Fibroblast of the aortic adventitia (primary cell): Measurements from ENCODE around the gene FGD3. TPM values are rescaled to one million over a fixed set of nuclear protein-coding genes. Genes with fewer than 3 reads are reported as not detected.

Experiments
- DNase-seq: peaks from one replicate; pipeline ENCODE4 v3.0.0-alpha.2; 2010; ENCODE audit warnings: low read depth
- H3K4me3 ChIP-seq: 2 replicates; pipeline ENCODE4 v1.5.1; 2011; ENCODE audit warnings: low read depth, mild to moderate bottlenecking, control low read depth, low read length, moderate library complexity
- total RNA-seq: library from RNA; depleted of rRNA; stranded (reverse); fragments of >200 nt; gene quantifications from 2 replicates; pipeline ENCODE4 v1.2.3, GENCODE V29; 2012; ENCODE audit warnings: low replicate concordance
- TF ChIP-seq, protein P1 (sequence below): IDR thresholded peaks from 2 replicates; pipeline ENCODE4 v1.5.1; 2011; ENCODE audit warnings: mild to moderate bottlenecking, low read length, control low read depth, inconsistent platforms; ENCODE audit not compliant: insufficient read depth

Gene FGD3
- total RNA-seq, 1 donor = not detected

DNA sequence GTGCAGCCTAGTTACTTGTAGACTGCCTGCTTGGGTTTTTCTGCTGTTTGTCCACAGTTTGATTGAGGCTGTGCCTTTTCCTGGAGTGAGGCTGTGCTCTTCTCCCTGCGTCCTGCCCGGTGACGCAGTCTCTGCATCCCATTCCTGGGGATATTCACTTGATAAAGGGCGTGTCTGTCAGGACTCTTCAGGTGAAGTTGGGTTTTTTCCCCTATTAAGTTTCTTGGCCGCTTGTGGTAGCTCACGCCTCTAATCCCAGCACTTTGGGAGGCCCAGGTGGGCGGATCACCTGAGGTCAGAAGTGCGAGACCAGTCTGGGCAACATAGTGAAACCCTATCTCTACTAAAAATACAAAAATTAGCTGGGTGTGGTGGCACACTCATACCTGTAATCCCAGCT lies 61.1 kb downstream of the FGD3 start:
- no peak for DNase-seq
- no peak overlapping the region for H3K4me3 ChIP-seq
- TF ChIP-seq, protein P1, sequence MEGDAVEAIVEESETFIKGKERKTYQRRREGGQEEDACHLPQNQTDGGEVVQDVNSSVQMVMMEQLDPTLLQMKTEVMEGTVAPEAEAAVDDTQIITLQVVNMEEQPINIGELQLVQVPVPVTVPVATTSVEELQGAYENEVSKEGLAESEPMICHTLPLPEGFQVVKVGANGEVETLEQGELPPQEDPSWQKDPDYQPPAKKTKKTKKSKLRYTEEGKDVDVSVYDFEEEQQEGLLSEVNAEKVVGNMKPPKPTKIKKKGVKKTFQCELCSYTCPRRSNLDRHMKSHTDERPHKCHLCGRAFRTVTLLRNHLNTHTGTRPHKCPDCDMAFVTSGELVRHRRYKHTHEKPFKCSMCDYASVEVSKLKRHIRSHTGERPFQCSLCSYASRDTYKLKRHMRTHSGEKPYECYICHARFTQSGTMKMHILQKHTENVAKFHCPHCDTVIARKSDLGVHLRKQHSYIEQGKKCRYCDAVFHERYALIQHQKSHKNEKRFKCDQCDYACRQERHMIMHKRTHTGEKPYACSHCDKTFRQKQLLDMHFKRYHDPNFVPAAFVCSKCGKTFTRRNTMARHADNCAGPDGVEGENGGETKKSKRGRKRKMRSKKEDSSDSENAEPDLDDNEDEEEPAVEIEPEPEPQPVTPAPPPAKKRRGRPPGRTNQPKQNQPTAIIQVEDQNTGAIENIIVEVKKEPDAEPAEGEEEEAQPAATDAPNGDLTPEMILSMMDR = no peak

DNA sequence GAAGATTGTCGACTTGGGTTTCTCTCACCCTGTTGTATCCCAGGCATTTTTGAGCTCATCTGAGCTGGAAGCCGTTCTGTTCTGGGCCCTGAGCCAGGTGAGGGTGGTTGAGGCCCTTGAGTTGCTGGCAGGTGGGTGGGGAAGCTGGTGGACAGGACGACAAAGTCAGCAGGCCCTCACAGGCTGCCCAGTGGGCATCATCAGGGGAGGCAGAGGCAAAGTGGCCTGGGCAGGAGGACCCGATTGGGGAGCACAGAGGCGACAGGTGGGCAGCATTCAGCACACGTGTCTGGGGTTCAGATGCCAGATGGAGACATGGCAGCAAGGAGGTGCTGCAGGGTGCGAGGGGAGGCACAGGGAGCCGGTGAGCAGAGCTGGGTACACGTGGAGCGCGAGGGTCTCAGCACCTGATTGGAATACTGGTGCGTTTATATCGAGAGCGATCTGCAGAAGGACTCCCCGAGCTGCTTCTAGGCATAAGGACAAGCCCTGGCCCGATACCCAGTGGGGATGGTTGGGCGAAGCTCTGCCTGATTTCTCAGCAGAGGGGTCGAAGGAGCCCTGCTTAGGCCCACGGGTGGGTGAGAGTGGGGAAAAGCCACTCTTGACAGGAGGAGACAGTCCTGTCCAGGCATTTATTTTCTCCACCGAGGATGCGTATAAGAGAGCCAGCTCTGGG lies 62.2 kb downstream of the FGD3 start:
- TF ChIP-seq, protein P1 = no peak
- H3K4me3 ChIP-seq = no peak overlapping the region
- DNase-seq = no peak

DNA sequence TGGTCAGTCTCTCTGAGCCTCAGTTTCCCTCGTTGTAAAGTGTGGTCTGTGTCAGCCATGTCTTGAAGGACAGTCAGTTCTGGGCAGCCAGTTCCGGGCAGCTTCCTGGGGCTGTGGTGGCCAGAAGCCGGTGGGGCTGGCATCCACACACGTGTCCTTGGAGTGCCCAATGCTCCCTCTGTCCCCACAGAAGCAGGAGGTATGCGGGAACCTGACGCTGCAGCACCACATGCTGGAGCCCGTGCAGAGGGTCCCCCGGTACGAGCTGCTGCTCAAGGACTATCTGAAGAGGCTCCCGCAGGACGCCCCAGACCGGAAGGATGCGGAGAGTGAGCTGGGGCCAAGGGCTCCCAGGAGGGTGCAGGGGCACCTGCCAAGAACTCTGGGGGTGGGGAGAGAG lies 62.7 kb downstream of the FGD3 start:
- H3K4me3 ChIP-seq = no peak overlapping the region
- TF ChIP-seq, protein P1 = no peak
- DNase-seq = no peak

DNA sequence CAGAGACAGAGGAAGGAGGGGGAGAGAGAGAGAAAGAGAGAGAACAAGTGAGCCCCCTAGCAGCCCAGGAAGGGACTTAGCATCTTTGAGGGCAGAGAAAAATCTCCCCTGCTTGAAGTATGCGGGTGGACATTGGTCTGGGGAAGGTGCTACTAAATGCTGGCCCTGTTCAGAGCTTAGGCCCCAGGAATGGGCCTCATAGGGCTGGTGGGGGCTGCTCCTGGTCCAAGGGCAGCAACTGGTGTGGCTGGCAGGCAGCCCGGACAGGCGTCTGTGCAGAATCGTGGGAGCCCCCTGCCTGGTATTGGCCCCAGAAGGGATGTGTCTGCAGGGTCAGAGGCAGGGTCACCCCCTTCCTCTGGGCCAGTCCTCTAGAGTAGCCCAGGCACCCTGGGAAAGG lies 63.4 kb downstream of the FGD3 start:
- no peak for DNase-seq
- TF ChIP-seq, protein P1 = no peak
- no peak overlapping the region for H3K4me3 ChIP-seq

DNA sequence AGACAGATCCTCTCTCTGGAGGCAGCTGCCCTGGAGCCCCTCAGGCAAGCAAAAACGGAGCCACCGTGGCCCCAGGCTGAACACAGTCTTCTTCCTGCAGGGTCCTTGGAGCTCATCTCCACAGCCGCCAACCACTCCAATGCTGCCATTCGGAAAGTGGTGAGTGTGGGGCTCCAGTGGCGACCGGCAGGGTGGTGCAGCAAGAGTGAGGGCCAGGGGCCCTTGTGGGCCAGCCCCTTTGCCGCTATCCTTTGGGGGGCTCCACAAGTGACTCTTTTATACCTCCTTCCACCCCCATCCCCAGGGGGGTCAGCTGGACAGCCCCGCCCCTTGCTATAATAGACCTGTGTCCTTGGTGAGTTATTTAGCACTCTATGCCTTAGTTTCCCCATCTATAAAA lies 63.8 kb downstream of the FGD3 start:
- H3K4me3 ChIP-seq = no peak overlapping the region
- no peak for DNase-seq
- TF ChIP-seq, protein P1 = no peak

DNA sequence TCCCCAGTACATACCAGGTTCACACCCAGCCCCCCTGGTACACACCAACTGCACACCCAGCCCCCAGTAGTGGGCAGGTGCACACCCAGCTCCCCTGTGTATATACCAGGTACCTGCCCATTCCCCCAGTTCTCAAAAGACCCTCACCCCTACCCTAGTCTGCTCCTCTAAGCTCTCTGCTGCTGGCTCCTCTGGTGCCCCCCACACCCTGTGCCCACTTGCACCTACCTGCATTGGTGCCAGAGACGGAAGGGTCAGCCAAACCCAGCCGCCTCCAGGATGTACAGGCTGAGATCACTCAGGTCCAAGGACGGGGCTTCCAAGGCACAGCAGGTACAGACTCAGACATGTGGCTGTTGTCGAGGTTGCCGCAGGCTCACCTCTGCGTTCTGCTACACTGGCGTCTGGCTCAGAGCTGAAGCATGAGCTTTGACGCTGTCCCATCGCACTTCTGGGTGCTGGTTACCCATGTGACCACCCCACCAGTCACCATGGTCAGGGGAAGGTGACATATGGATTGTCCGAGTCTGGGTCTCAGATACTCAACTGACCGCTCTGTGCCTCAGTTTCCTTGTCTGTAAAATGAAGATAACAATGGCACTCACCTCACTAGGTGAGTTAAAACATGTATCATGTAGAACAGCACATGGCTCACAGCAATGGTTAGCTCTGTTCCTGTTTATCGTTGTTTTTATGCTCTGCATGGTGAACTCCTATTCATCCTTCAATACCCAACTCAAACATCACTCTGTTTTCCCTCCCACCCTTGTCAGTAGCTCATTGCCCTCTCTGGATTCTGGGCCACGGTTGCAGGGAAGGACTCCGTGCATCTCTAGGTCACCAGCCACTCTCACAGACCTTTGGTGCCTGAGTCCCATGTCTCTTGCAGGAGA lies 65.9 kb downstream of the FGD3 start:
- TF ChIP-seq, protein P1 = no peak
- no peak overlapping the region for H3K4me3 ChIP-seq
- DNase-seq = no peak
